Fibroblast of peridontal ligament (primary cell): Measurements from ENCODE around the gene ZFAND3.
"Not testable (repeated sequence)": the region's sequence is repeated elsewhere in the genome, so short reads cannot be mapped to it uniquely, and the experiment has no call there.

ENCODE experiments used
- DNase-seq: peaks from one replicate; pipeline ENCODE4 v3.0.0-alpha.2; 2010; ENCODE audit errors: extremely low read depth

The ZFAND3 gene

DNA sequence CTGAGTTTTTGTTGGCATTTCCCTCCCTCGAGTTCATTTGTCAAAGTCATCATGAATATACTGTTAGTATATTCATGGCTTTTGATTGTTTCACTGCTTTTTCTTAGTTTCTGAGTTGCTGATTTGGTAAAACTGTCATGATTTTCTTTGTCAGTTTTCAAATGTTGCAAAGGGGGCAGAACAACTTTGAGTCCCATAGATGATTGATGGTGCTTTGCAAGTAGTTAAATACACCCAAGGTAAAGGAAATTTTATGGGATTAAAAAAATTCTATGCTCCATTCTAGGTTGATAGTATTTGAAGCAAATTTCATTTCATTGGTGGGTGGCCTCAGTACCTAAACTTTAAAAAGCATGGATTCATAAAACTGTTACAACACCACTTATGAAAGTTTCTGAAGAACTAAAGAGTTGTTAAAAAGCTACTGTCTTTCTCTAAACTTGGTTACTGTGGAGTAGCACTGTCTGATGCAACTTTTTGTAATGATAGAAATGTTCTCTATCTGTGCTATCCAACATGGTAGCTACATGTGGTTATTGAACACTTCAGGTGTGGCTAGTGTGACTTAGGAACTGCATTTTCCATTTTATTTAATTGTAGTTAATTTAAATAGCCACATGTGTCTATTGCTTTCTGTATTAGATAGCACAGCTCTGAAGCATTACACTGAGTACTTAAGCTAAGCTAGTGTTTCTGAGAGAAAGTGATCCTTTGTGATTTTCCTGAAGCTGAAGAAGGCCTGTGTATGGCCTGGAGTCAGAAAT lies 153.6 kb downstream of the ZFAND3 start:
- peak; percentile 40 for DNase-seq

DNA sequence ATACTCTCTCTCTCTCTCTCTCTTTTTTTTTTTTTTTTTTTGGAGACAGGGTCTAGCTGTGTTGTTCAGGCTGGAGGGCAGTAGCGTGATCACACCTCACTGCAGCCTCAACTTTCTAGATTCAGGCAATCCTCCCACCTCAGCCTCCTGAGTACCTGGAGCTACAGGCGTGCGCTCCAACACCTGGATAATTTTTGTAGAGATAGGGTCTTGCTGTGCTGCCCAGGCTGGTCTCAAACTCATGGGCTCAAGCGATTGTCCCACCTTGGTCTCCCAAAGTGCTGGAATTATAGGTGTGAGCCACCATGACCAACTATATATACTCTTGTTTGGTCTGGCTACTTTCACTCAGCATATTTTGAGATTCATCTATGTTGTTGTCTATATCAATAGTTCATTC lies 154.9 kb downstream of the ZFAND3 start:
- no peak for DNase-seq

DNA sequence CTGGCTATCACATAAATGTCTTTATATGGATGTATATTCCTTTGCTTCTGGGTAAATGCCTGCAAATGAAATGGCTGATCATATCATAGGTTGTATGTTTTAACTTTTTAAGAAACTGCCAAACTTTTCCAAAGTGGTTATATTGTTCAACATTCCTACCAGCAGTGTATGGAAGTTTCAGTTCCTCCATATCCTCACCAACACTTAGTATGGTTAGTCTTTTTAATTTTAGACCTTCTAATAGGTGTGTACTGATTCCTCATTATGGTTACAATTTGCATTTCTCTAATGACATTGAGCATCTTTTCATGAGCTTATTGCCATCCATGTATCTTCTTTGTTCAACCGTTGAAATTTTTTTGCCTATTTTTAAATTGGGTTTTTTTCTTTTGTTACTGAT lies 155.4 kb downstream of the ZFAND3 start:
- no peak for DNase-seq

DNA sequence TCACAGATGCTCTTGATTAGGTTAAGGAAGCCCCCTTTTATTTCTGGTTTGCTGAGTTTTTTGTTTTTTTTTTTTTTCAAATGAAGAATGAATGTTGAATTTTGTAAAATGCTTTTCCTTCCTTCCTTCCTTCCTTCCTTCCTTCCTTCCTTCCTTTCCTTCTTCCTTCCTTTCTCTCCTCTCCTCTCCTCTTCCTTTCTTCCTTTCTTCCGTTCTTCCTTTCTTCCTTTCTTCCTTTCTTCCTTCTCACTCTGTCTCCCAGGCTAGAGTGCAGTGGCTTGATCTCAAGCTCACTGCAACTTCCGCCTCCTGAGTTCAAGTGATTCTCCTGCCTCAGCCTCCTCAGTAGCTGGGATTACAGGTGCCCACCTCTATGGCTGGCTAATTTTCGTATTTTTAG lies 158.2 kb downstream of the ZFAND3 start:
- no peak for DNase-seq

DNA sequence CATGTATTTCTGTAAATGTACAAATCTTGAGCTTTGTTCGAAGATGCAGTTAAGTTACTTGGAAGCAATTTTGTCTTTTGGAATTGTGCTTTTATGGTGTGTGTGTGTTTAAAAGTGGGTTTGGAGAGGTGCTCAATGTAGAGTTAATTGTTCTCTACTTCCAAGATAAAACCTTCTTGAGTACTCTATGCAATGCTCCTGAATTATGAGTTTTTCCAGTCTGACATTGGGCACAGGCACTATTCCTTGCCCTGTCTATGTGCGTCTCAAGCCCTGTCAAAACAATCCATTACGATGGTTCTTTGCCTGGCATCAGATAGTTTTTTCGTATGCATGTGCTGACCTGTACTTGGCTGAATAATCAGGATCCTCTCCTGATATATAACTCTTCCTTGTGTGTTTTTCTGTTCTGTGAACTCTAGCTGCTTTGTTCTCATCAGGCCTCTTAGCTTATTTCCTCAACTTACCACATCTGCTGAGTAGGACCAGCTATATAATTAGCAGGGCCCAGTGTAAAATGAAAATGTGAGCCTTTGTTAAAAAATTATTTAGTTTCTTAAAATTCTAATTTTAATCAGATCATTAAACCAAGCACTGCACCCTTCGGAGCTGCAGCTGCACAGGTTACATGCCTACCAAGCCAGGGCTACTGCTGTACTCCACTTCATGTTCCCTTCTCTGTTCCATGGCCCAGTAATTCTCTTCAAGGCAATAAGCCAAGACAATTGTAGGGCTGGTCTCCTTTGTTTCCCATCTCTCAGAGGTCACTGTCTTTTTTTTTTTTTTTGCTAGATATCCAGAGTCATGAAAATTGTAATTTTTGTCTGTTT lies 160.1 kb downstream of the ZFAND3 start:
- DNase-seq, result no peak

DNA sequence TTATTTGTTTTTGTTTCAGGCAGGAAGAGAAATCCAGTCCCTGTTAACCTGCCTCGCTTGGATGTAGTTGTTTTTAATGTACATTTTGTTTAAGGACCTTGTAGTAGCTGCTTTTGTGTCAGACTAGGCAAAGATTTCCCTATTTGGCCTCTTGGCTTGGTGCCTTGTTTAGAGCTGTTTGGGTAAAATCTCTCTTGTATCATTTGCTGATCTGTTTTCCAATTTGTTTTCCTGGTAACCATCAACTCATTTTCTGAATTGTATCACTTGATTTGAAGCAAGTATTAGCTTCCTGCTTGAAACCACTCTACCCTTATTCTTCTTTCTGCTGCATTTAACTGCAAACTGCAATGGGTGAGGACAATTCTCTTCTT lies 160.7 kb downstream of the ZFAND3 start:
- peak; percentile 55 for DNase-seq

DNA sequence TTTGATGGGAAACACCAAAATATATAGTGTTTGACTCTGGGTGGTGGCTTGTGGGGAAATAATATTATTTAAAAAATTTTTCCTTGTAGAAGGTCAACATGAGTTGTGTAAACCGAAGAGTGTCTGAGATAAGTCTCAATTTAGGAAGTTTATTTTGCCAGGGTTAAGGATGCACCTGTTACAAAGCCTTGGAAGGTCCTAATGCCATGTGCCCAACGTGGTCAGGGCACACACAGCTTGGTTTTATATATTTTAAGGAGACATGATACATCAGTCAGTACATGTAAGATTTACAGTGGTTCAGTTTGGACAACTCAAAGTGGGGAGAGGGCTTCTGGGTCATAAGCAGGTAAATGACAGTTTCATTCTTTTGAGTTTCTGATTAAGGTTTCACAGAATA lies 162.1 kb downstream of the ZFAND3 start:
- no peak for DNase-seq

DNA sequence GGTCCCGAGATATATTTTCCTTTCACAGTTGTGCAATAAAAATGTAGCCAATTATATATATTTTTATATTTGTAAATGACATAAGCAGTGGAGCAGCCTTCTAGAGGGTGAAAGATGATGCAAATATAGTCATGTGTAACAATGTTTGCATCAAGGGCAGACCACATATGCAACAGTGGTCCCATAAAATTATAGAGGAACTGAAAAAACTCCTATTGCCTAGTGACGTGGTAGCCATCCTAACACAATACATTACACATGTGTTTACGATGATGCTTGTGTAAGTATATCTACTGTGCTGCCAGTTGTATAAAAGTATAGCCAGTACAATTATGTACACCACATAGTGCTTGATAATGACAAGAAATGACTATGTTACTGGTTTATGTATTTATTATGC lies 162.8 kb downstream of the ZFAND3 start:
- no peak for DNase-seq

DNA sequence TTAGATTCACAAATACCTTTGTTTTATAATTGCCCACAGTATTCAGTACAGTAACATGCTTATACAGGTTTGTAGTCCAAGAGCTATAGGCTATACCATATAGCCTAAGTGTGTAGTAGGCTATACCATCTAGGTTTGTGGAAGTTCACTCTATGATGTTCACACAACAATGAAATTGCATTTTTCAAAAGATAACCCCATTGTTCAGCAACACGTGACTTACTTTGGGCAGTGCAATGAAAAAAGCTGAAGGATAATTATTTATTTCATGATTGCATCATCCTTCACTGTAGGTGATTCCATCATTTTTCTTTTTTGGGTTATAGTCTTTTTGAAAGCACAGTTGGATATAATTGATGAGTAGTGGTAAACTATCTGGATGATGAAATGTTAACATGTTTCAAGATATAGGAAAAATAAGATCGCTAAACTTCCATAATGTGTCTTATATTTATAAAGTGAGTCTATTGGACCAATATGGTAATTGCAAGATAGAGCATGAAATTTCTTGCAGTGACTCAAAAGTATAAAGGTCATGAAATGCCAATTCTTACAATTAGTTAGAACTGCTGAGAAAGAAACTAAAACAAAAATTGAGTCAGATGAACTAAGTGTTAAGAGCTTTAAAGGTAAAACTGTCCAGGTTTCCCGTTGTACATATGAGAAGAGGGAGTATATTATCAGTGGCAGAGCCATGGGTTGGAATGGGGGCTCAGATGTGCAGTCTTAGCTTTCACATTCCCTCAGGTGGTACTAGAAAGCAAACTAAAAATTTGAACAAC lies 164.4 kb downstream of the ZFAND3 start:
- no peak for DNase-seq

DNA sequence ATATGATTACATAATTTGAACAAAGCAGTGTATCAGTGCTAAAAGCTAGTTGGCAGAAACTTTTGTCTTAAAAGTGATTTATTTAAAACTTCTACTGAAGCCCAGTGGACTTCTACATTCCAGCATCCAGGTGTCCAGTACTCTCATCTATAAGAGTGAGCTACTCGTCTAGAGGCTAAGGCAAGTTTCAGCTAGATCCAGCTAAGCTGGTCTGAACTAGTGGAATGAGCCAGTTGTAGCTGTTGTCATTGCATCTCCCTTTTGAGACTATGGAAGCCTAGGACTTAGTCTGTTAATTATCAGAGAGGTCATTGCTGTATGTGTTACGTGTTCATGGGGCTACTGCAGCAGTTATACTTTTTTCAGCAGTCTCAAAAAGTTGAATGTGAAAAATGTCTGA lies 165.1 kb downstream of the ZFAND3 start:
- no peak for DNase-seq

DNA sequence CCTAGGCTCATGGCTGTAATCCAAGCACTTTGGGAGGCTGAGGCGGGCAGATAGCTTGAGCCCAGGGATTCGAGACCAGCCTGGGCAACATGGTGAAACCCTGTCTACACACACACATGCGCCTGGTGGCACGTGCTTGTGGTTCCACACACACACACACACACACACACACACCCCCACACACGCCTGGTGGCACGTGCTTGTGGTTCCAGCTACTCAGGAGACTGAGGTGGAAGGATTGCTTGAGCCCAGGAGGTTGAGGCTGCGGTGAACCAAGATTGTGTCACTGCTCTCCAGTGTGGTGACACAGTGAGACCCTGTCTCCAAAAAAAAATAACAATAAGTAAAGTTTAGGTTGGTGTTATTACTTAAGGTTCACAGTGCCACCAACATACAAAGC lies 165.8 kb downstream of the ZFAND3 start:
- DNase-seq, result no peak

DNA sequence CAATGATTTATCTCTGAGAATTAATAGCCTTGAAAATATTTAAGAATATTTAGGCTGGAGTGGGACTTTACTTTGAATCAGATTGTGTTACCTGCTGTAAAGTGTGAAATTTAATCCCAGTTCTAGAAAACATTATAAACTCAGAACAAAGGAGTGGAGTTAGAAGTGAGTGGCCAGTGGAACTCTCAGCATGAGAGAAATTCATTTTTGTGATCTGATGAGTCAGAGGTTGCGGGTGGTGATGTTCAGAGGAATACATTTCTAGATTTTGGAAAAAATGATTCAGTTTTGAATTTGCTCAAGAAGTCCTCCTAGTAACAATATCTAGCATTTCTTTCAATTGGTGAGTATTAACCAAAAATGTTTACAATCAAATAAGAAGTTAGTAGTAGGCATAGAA lies 167.5 kb downstream of the ZFAND3 start:
- peak; percentile 73 for DNase-seq

DNA sequence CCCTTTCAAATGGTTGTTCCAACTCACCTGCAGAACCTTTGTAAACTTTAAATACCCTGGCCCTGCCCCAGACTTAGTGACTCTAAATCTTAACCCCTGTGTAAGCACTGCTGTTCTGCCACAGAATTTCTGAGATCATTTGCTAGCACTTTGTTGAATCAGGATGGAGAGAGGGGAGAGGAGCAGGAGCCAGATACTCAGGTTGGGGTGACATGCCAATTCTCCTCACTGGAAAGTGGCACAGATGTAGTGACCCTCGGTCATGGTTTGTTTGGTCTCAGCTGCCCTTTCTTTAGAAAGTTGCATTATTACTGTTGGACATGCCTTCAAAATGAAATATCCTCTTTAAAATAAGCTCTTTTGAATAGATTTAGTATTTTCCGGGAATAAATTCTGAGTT lies 168.0 kb downstream of the ZFAND3 start:
- no peak for DNase-seq

DNA sequence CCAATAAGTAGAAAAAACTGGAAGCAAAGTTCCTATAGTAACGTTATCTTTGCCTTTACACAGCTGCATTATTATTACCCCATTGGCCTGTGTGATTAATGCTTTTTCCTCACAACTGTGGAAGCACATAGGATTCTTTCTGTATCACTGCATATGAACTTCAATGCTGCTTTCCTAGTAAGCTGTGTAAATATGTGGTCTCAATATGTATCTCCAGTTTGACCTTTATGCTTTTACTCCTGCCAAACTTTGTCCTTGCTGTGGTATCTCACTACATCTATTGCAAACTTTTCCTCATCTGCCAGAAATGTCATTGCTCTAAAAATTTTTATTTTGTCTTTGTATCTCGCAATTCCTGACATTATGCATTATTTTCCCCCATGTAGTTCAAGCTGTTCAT lies 168.6 kb downstream of the ZFAND3 start:
- peak; percentile 59 for DNase-seq

DNA sequence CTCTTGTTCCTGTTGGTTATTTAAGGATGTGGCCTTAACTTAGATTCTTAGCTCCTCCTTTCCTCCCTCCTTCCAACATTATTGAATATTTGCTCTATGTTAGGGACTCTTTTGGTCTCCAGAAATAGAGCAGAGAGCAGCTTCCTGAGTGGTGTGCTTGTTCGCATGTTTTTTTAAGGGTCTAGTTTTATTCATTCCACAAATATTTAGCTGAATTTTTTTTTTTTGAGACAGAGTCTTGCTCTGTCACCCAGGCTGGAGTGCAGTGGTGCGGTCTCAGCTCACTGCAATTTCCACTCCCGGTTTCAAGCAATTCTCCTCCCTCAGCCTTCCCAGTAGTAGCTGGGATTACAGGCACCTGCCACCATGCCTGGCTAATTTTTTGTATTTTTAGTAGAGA lies 169.2 kb downstream of the ZFAND3 start:
- DNase-seq, result no peak

DNA sequence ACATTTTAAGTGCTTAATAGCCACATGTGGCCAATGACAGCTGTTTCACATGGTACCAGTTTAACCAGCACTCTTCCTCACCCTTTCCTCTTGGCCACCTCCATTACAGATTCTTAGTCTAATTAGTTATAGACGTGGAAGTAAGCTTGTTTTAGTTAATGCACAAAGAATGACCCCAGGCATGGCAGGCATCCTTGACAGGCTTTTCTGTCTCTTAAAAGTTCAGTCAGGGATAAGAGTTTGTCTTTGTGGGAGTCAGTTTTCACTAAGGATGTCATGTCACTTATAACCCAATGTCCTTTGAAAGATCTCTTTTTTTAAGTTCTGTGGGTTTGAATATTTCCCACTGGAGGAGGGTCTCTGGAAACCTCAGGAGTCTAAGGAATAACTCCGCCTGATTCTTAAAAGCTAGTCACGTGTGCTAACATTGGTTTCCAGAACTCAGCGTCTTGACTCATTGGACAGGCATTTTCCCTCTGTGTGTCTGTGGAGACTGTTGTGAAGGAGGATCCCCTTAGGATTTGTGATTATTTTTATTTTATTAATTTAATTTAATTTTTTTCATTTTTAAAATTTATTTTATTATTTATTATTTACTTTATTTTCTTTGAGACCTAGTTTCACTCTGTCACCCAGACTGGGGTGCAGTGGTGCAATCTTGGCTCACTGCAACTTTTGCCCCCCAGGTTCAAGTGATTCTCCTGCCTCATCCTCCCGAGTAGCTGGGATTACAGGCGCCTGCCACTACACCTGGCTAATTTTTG lies 171.4 kb downstream of the ZFAND3 start:
- DNase-seq, result peak; percentile 88

DNA sequence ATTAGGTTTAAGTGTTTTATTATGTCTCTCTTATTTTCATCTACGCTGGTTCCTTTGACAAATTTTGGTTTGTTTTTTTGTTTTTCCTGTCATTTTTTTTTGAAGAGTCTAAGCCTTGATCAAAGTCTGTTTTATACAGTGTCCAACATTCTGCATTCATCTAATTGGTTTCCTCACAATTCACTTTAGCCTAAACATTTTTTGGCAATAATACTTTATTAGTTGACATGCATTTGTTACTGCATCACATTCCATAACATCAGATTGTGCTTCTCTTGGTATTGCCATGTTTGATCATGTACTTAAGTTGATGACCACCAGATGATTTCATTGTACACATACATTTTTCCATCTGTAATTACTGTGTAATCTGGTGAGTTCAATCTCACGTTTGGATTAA lies 173.2 kb downstream of the ZFAND3 start:
- DNase-seq, result no peak

DNA sequence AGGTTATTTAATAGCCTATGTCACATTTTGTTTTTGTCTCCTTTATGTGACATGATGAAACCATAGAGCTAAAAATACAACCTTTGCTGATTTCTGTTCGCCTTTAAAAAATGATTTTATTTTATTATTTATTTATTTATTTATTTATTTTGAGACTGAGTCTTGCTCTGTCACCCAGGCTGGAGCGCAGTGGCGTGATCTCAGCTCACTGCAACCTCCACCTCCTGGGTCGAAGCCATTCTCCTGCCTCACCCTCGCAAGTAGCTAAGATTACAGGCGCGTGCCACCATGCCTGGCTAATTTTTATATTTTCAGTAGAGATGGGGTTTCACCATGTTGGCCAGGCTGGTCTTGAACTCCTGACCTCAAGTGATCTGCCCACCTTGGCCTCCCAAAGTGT lies 173.7 kb downstream of the ZFAND3 start:
- DNase-seq, result not testable (repeated sequence)

DNA sequence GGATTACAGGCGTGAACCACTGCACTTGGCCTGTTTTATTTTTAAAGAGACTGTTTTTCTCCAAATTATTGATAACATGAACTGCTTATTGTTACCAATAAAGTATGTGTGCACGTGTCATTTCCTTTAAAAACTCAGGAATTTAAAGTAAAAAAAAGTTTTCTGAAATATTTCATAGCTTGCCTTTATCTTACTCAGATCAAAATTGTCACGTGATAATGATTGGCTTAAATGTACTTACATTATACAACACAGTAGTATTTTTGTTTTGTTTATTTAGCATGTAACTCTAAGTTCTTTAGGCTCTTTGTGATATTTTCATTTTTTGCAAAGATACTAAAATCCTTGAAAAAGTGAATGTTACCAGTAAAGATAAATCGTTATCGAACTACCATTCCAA lies 174.1 kb downstream of the ZFAND3 start:
- no peak for DNase-seq

DNA sequence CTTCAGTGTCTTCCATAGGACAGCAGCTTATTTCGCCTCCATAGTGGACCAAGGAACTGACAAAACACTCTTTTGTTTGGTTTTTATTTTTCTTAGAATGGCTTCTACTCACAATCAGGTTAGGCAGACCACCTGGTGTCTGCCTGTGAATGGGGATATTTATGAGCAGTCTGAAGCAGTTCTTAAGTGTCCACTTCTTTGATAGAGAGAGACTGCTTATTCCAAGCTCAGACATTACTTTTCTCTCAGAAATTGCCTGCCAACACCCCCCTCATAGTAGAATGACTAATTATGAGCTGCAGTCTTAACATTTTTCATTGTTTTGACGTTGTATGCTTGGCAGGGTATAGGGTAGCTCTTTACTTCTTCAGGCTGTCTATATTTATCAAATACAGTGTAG lies 174.7 kb downstream of the ZFAND3 start:
- peak; percentile 55 for DNase-seq

DNA sequence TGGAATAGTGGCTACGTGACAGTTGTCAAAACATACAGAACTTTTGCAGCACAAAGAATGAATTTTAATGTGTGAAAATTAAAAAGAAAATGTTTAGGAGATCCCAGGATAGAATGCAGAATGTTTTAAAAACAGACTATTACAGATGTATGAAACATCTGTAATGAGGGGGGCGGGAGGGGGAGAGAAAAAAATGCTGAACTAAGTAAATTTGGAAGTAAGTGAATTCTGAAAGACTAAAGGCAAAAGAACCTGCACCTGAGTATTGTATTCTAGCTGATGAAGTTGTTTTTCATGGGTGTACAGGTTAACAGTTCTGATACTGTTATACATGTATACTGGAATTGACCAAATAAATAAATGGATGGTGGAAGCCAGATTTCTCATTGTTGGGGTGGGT lies 178.8 kb downstream of the ZFAND3 start:
- no peak for DNase-seq

DNA sequence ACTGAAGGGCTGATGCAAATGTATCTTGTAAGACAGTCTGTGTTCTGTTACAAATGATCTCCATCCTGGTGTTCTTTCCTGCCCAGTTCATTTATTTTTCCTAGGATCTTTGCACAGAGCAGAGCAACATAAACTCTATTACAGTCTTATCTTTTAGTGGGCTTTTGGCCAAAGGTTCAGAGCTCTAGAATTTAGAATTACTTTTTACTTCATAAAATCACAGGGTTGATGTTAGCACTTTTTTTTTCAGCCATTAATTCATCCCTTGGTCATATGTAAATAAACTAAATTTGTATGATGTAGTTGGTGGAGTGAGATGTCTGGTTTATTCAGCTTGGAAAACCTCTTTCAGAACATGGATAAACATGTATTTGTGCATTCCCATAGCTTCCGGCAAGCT lies 181.9 kb downstream of the ZFAND3 start:
- DNase-seq, result no peak
